Suppressor macrophage treated with lipopolysaccharide for 4 hours (primary cell): Measurements from ENCODE around the gene SPTBN4.
"Not testable (repeated sequence)": the region's sequence is repeated elsewhere in the genome, so short reads cannot be mapped to it uniquely, and the experiment has no call there.

Experiments used
- DNase-seq: peaks from one replicate; pipeline ENCODE4 v3.0.0-alpha.2; 2020

The SPTBN4 gene

GRCh38 chr19:40510526-40511115 is 43.8 kb downstream of the SPTBN4 start:
- DNase-seq, result no peak

DNA sequence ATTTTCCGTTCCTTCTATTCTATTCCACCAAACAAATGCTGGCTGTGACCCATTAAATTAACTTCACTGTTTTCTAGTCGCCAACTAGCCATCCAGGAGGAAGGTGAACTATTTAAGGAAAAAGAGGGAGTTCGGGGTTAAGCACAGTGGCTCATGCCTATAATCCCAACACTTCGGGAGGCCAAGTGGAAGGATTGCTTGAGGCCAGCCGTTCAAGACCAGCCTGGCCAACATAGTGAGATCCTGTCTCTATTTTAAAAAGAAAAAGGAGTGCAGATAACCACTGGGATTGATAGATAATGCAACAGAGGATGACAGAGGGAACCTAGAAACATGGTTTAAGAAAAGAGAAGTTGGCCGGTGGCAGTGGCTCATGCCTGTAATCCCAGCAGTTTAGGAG is 44.7 kb downstream of the SPTBN4 start:
- DNase-seq, result no peak

DNA sequence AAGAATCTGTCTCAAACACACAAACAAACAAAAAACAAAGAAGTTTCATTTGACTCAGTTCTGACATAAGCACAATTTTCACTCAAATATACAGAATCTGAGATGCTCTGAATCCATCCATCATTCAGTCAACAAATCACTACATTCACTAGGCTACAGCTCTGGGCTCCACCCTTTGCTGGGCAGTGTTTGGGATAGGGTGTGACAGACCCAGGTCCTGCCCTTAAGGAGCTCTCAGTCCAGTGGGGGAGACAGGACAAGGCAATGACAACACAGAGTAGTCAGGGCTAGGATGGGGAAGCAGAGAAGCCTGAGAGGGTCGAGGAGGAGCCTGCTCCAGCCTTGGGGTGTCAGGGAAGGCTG is 45.3 kb downstream of the SPTBN4 start:
- DNase-seq, result no peak

- DNase-seq, result no peak
Observed at GRCh38 chr19:40512473-40513344, 45.9 kb downstream of the SPTBN4 start.

DNA sequence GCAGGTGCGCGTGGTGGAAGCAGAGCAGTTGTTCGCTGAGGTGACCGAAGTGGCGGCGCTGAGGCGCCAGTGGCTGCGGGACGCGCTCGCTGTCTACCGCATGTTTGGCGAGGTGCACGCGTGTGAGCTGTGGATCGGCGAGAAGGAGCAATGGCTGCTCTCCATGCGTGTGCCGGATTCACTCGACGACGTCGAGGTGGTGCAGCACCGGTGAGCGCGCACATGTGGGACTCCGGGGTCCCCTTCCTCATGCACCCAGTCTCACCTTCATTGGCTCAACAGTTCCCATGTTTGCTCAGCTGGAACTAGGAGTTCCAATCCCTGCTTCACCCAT is 46.5 kb downstream of the SPTBN4 start:
- no peak for DNase-seq

DNA sequence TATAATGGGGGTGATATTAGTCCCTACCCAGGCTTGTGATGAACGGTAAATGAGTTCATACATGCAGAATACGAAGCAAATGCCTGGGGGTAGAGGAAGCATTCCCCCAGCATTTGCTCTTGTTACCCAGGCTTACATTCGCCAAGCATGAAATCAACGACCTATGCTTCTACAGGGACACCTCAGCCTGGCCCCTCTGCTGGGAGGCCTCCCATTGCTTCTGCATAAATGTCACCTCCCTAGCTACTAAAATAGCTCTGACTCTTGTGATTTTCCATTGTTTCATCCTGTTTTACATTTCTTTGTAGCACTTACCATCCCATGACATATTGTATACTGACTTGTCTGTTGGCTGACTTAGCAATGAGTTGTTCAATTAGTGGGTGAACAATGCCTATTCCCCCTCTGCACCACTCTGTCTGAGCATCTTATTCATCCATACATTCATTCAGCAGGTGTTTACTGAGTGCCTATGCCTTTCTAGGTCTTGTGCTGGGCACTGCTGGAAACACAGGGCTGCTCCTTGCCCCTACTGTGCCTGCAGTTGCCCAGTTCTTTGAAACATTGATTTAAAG is 47.0 kb downstream of the SPTBN4 start:
- DNase-seq, result no peak

GRCh38 chr19:40517248-40517647 is 50.4 kb downstream of the SPTBN4 start:
- DNase-seq, result no peak

GRCh38 chr19:40519352-40520322 is 52.8 kb downstream of the SPTBN4 start:
- peak; percentile 44 for DNase-seq

- no peak for DNase-seq
Observed at GRCh38 chr19:40521276-40521675, 54.5 kb downstream of the SPTBN4 start.

- DNase-seq, result not testable (repeated sequence)
Observed at GRCh38 chr19:40521900-40522299, 55.1 kb downstream of the SPTBN4 start.

DNA sequence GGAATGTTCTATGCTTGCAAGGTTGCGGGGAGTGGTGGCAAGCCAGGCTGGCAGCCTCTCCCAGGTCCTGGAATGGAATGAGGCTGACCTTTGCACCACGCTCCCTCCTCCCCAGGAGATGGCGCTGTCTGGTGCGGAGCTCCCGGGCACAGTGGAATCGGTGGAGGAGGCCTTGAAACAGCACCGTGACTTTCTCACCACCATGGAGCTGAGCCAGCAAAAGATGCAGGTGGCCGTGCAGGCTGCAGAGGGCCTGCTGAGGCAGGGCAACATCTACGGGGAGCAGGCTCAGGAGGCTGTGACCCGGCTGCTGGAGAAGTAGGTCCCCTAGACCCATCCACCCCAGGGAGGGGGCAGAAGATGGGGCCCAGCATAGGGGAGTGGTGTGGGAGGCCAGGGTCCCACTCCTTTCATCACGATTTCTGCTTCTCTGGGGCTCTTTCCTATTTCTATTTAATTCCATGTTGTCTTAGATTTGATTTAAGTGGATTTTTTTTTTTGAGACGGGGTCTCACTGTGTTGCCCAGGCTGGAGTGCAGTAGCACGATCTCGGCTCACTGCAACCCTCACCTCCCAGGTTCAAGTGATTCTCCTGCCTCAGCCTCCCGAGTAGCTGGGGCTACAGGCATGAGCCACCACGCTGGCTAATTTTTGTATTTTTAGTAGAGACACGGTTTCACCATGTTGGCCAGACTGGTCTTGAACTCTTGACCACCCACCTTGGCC is 56.7 kb downstream of the SPTBN4 start:
- peak; percentile 64 for DNase-seq

- DNase-seq, result no peak
Observed at GRCh38 chr19:40524133-40524549, 57.3 kb downstream of the SPTBN4 start.

GRCh38 chr19:40524655-40525054 is 57.9 kb downstream of the SPTBN4 start:
- DNase-seq, result no peak

DNA sequence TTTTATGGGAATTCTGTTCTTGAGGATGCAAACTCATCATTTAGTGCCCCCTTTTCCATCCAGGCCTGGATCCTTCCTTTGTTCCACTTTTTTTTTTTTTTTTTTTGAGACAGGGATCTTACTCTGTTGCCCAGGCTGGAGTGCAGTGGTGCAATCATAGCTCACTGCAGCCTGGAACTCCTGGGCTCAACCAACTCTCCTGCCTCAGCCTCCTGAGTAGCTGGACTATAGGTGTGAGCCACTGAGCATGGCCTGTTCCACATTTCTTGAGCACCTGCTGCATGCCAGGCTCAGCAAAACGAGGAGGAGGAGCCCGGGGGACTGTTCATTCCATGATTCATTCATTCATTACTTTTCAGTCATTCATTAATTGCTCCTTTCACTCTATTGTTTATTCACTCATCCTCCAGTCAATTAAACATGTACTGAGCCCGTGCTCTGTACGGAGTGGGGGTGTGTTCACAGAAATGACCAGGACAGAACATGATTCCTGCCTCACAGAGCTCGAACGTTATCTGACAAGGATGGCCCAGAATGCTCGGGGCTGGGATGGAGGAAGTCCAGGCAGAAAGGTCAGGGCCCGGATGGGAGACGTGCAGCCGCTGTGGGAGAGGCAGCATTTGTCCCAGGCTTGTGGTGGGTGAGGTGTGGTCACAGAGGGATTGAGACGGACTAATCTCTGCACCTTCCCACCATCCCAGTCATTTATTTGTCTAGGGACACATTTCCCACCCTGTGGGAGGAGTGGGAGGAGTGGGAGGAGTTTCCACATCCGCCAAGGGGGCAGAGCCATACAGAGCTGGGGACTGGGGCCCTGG is 58.6 kb downstream of the SPTBN4 start:
- DNase-seq, result no peak

DNA sequence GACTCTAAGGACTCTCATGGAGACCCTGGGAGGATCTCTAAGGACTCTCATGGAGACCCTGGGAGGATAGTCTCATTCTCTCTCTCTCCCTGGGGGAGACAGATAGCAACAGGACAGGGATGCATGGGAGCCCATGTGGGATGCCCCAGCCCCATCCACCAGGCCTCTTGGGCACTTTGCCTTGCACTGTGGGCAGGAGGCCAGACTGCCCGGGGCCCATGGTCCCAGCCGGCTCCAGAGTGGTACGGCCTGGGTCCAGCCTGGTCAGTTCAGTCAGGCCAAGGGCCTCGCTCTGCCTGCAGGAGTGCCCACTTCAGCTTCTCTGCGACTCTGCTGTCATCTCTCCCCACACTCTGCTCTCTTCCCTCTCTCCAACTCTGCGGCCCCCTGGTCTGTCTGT is 61.3 kb downstream of the SPTBN4 start:
- no peak for DNase-seq

- no peak for DNase-seq
Observed at GRCh38 chr19:40528533-40529092, 61.8 kb downstream of the SPTBN4 start.

DNA sequence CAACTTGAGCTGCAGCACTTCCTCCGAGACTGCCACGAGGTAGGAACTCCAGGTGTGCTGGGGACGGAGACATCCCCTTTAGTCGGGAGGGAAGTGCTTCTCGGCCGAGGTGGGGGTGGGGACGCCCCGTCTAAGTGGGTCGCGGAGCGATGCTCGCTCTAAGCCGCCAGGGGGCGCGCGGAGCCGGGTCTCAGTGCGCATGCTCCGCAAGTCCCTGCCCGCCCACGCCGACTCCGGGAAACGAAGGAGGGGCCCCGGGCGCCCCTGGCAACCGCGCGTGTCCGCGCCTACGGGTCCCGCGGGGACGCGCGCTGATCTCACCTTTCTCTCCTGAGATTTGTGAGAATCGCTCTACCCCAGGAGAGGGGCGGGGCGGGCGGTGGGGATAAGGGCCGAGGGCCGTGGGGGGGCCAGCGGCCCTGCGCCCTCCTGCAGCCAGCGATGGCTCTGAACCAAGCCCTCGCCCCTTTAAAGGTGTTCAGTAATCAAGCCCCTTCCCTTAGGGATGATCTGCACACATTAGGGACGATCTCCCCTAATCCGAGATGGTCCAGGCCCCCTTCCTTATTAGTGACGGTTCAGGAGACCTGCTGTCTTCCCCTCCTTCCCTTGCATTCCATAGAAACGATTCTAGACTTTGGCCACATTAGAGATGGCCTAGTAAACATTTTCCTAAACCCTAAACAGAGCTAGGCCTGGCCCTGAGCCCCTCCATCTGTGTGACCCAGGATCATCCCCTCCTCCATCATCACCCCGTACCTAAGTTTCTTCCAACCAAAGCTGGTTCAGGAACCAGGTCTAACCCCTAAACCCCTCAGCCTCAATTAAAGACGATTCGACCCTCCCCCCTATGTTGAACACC is 62.5 kb downstream of the SPTBN4 start:
- DNase-seq, result peak; percentile 80

GRCh38 chr19:40530091-40530901 is 63.5 kb downstream of the SPTBN4 start:
- no peak for DNase-seq

DNA sequence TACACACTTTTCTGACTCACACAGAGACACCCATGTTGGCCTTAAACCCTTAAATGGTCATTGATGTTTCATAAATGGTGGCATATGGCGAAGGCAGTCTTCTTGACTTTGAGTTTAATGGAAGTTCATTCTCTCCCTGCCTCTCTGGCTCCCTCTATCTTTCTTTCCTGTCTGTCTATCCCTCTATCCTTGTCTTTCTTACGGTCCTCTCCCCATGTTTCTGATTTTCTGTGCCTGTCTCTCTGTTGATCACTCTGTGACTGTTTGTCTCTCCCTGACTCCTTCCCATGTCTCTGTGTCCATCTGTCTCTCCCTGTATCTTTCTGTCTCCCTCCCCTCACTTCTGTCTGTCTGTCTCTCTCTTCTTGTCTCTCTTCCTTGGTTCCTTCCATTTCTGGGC is 66.7 kb downstream of the SPTBN4 start:
- no peak for DNase-seq
